Gastroesophageal sphincter (tissue), 3 donors: ENCODE results near the gene BACE1-AS.

ENCODE experiments used
- POLR2A ChIP-seq, 2 donors: fragments of 450-650 bp; IDR thresholded peaks; one replicate each; pipeline ENCODE4 v1.6.1; 2017; ENCODE audit warnings: antibody characterized with exemption in 2 of 2, mild to moderate bottlenecking in 2 of 2, moderate library complexity in 1 of 2
- POLR2AphosphoS5 ChIP-seq: sonication (generic); formaldehyde crosslinking; IDR thresholded peaks from one replicate; pipeline ENCODE4 v1.6.1; 2017; ENCODE audit warnings: antibody characterized with exemption
- TF ChIP-seq, protein P1 (sequence below), 4 experiments: fragments of 200-600 bp in 2 of 4; fragments of 450-650 bp in 2 of 4; sonication (generic) in 1 of 4; IDR thresholded peaks; one replicate each; pipeline ENCODE4 v1.5.1; 2017 to 2019; ENCODE audit warnings: antibody characterized with exemption in 4 of 4, mild to moderate bottlenecking in 2 of 4, moderate library complexity in 2 of 4

DNA sequence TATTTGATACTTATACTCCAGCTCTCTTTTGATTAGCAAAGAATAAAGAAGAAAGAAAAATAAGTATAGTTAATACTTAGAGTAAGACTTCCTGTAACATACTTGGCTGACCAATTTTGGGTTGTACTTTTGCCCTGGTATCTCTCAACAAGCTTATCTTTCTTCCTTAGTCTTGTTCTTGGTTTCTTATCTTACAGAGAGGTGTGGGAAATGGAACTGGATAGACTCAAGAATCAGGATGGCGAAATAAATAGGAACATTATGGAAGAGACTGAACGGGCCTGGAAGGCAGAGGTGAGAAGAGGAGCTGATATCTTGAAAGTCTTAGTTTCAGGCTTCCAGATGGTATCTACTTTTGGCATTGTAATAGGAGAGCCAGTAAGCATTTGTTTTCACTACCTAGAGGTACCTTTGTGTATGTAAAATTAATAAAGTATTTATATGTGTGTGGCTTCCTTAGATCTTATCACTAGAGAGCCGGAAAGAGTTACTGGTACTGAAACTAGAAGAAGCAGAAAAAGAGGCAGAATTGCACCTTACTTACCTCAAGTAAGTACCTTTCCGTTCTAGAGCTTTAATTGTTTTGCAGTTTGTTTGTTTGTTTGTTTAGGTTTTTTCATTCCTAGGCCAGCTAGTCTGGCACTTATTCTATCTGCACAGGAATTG lies 11.3 kb upstream of the BACE1-AS start:
- TF ChIP-seq, protein P1, sequence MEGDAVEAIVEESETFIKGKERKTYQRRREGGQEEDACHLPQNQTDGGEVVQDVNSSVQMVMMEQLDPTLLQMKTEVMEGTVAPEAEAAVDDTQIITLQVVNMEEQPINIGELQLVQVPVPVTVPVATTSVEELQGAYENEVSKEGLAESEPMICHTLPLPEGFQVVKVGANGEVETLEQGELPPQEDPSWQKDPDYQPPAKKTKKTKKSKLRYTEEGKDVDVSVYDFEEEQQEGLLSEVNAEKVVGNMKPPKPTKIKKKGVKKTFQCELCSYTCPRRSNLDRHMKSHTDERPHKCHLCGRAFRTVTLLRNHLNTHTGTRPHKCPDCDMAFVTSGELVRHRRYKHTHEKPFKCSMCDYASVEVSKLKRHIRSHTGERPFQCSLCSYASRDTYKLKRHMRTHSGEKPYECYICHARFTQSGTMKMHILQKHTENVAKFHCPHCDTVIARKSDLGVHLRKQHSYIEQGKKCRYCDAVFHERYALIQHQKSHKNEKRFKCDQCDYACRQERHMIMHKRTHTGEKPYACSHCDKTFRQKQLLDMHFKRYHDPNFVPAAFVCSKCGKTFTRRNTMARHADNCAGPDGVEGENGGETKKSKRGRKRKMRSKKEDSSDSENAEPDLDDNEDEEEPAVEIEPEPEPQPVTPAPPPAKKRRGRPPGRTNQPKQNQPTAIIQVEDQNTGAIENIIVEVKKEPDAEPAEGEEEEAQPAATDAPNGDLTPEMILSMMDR (IDR thresholded peaks at IDR 0.05): no peak
- TF ChIP-seq POLR2A (IDR thresholded peaks at IDR 0.05) (no peak), POLR2AphosphoS5 (no peak)
